ENCODE results near the gene ELF4. TPM values are rescaled to one million over a fixed set of nuclear protein-coding genes. Genes with fewer than 3 reads are reported as not detected.

Gene ELF4
- total RNA-seq: 10 to 100 TPM; 17.3 to 26.3 (median 21.6) TPM

GRCh38 chrX:130110379-130111219 is at the start of gene ELF4:
ELF4 (minus strand) TSS chrX:130110497; CDS start chrX:130081330, 29,167 bp downstream.
- DNase-seq (ENCODE audit: low spot score in 2 of 2): no peak
- H3K9me3 ChIP-seq: no peaks in the 10 kb centered on the region
- H3K4me1 ChIP-seq: peaks cover 34% of the 10 kb centered on the region
- TF ChIP-seq POLR2A (IDR thresholded peaks at IDR 0.05) (no peak), POLR2AphosphoS5 (IDR thresholded peaks at IDR 0.05) (no peak)
- H3K27me3 ChIP-seq: no peaks in the 10 kb centered on the region
- 63% methylated on average over 16 of the region's 123 CpGs for WGBS
- H3K36me3 ChIP-seq: no peaks in the 10 kb centered on the region
- H3K27ac ChIP-seq: peak within 1 kb of the TSS; percentile 95
- H3K4me3 ChIP-seq: peak within 1 kb of the TSS; percentile 66

- TF ChIP-seq EP300 (IDR thresholded peaks at IDR 0.05) (no peak), POLR2A (IDR thresholded peaks at IDR 0.05) (no peak), POLR2AphosphoS5 (IDR thresholded peaks at IDR 0.05) (no peak)
- no peak overlapping the region for H3K27ac ChIP-seq
- H3K36me3 ChIP-seq: no peaks in the 10 kb centered on the region
- no peak overlapping the region for H3K4me3 ChIP-seq
- no peaks in the 10 kb centered on the region for H3K27me3 ChIP-seq
- peaks cover 6% of the 10 kb centered on the region for H3K4me1 ChIP-seq
- 77% methylated on average over 4 of the region's 4 CpGs for WGBS
- H3K9me3 ChIP-seq: no peaks in the 10 kb centered on the region
- DNase-seq (ENCODE audit: low spot score in 2 of 2): no peak
These were observed 49.5 kb upstream of the ELF4 start for GRCh38 chrX:130159776-130160175.

- Histone ChIP-seq H3K4me1 (no peaks in the 10 kb centered on the region), H3K27ac (no peak overlapping the region), H3K4me3 (no peak overlapping the region), H3K27me3 (no peaks in the 10 kb centered on the region), H3K9me3 (no peaks in the 10 kb centered on the region), H3K36me3 (no peaks in the 10 kb centered on the region)
- no peak for TF ChIP-seq EP300 (IDR thresholded peaks at IDR 0.05)
- no peak for TF ChIP-seq POLR2AphosphoS5 (IDR thresholded peaks at IDR 0.05)
- no peak for TF ChIP-seq CTCF (IDR thresholded peaks at IDR 0.05)
- no peak for TF ChIP-seq POLR2A (IDR thresholded peaks at IDR 0.05)
- WGBS: 73% methylated on average over 2 of the region's 2 CpGs
- no peak for DNase-seq (ENCODE audit: low spot score in 2 of 2)
These were observed 48.0 kb upstream of the ELF4 start for GRCh38 chrX:130158311-130158710.

GRCh38 chrX:130155564-130155963 is 45.3 kb upstream of the ELF4 start:
- 44% methylated on average over 2 of the region's 2 CpGs for WGBS
- Histone ChIP-seq H3K4me1 (no peaks in the 10 kb centered on the region), H3K27me3 (no peaks in the 10 kb centered on the region), H3K36me3 (no peaks in the 10 kb centered on the region), H3K4me3 (no peak overlapping the region), H3K27ac (no peak overlapping the region), H3K9me3 (no peaks in the 10 kb centered on the region)
- no peak for DNase-seq (ENCODE audit: low spot score in 2 of 2)
- TF ChIP-seq CTCF (IDR thresholded peaks at IDR 0.05): no peak
- TF ChIP-seq POLR2A (IDR thresholded peaks at IDR 0.05): no peak
- TF ChIP-seq POLR2AphosphoS5 (IDR thresholded peaks at IDR 0.05): no peak
- no peak for TF ChIP-seq EP300 (IDR thresholded peaks at IDR 0.05)

- DNase-seq (ENCODE audit: low spot score in 2 of 2): no peak
- H3K27ac ChIP-seq: no peak overlapping the region
- peaks cover 14% of the 10 kb centered on the region for H3K36me3 ChIP-seq
- H3K4me3 ChIP-seq: no peak overlapping the region
- H3K27me3 ChIP-seq: no peaks in the 10 kb centered on the region
- WGBS: 73% methylated on average over 5 of the region's 5 CpGs
- no peak for TF ChIP-seq POLR2AphosphoS5 (IDR thresholded peaks at IDR 0.05)
- no peak for TF ChIP-seq POLR2A (IDR thresholded peaks at IDR 0.05)
- TF ChIP-seq EP300 (IDR thresholded peaks at IDR 0.05): no peak
- TF ChIP-seq CTCF (IDR thresholded peaks at IDR 0.05): no peak
- H3K9me3 ChIP-seq: no peaks in the 10 kb centered on the region
- H3K4me1 ChIP-seq: no peaks in the 10 kb centered on the region
These were observed 37.3 kb upstream of the ELF4 start for GRCh38 chrX:130147631-130148030.

- 85% methylated on average over 4 of the region's 4 CpGs for WGBS
- H3K27me3 ChIP-seq: no peaks in the 10 kb centered on the region
- DNase-seq (ENCODE audit: low spot score in 2 of 2): no peak
These were observed 34.8 kb upstream of the ELF4 start for GRCh38 chrX:130145123-130145522.

More at GRCh38 chrX:130145123-130145522, 34.8 kb upstream of the ELF4 start:
- Histone ChIP-seq H3K27ac (no peak overlapping the region), H3K4me3 (no peak overlapping the region), H3K9me3 (no peaks in the 10 kb centered on the region), H3K36me3 (peaks cover 17% of the 10 kb centered on the region), H3K4me1 (no peaks in the 10 kb centered on the region)
- TF ChIP-seq CTCF (IDR thresholded peaks at IDR 0.05) (no peak), EP300 (IDR thresholded peaks at IDR 0.05) (no peak), POLR2AphosphoS5 (IDR thresholded peaks at IDR 0.05) (no peak)

Data from suprapubic skin (tissue), 4 donors.